A673 (cell line): ENCODE data around the gene ATP6V1G3. TPM values are rescaled to one million over a fixed set of nuclear protein-coding genes. Genes with fewer than 3 reads are reported as not detected.

Experiments used
- BruUV-seq: library from RNA; stranded (reverse); fragments of 400-500 nt; replicated peaks from 2 replicates; lab custom pipeline; 2021; lab: Mats Ljungman, UMichigan
- CTCF ChIA-PET: fragments of 300-600 bp; sonication (Branson Sonifier 250); formaldehyde crosslinking; loops from one replicate; lab custom pipeline; 2022; ENCODE audit warnings: antibody characterized with exemption; lab: Charles Lee
- POLR2A ChIA-PET: fragments of 300-600 bp; sonication (Branson Sonifier 250); formaldehyde crosslinking; loops from one replicate; lab custom pipeline; 2022; ENCODE audit warnings: antibody characterized with exemption; ENCODE audit not compliant: low non-redundant PET; lab: Charles Lee
- DNase-seq: peaks from one replicate; pipeline ENCODE4 v3.0.0-alpha.2; 2015; ENCODE audit warnings: low spot score
- H3K27ac ChIP-seq: fragments of 200-600 bp; sonication (generic); 2 replicates; pipeline ENCODE4 v1.5.1; 2016; ENCODE audit warnings: mixed run types, low read depth, mild to moderate bottlenecking, mixed read lengths, antibody characterized with exemption, low read length; ENCODE audit not compliant: poor library complexity, severe bottlenecking
- H3K27me3 ChIP-seq: fragments of 200-600 bp; sonication (generic); replicated peaks from 2 replicates; pipeline ENCODE4 v1.6.1; 2017; ENCODE audit warnings: mixed run types, low read depth, mild to moderate bottlenecking, mixed read lengths, antibody characterized with exemption, low read length; ENCODE audit not compliant: insufficient read depth, poor library complexity
- H3K36me3 ChIP-seq: fragments of 200-600 bp; sonication (generic); 2 replicates; pipeline ENCODE4 v1.6.1; 2016; ENCODE audit warnings: mixed run types, mild to moderate bottlenecking, mixed read lengths, antibody characterized with exemption, low read length; ENCODE audit not compliant: insufficient read depth, poor library complexity, severe bottlenecking
- H3K4me1 ChIP-seq: fragments of 200-600 bp; sonication (generic); 2 replicates; pipeline ENCODE4 v1.6.1; 2017; ENCODE audit warnings: mixed run types, mild to moderate bottlenecking, mixed read lengths, antibody characterized with exemption, low read length; ENCODE audit not compliant: insufficient read depth, poor library complexity, severe bottlenecking
- H3K4me3 ChIP-seq: fragments of 200-600 bp; sonication (generic); 2 replicates; pipeline ENCODE4 v1.5.1; 2016; ENCODE audit warnings: low read depth, mixed run types, mild to moderate bottlenecking, mixed read lengths, low read length; ENCODE audit not compliant: poor library complexity, severe bottlenecking
- H3K9me3 ChIP-seq: fragments of 200-600 bp; sonication (generic); 2 replicates; pipeline ENCODE4 v1.6.1; 2016; ENCODE audit warnings: mixed run types, low read depth, mild to moderate bottlenecking, mixed read lengths, antibody characterized with exemption, low read length; ENCODE audit not compliant: poor library complexity, severe bottlenecking
- CTCF ChIP-seq: fragments of 300-800, 200-600 bp; sonication (generic); conservative IDR thresholded peaks from 2 replicates; pipeline ENCODE4 v1.5.1; 2017; ENCODE audit warnings: low read depth, mild to moderate bottlenecking, antibody characterized with exemption, low read length, moderate library complexity, mixed read lengths
- EZH2 ChIP-seq: fragments of 200-600 bp; sonication (generic); IDR thresholded peaks from 2 replicates; pipeline ENCODE4 v1.6.1; 2017; ENCODE audit warnings: borderline replicate concordance, low read depth, mild to moderate bottlenecking, mixed read lengths, antibody characterized with exemption, low read length; ENCODE audit not compliant: poor library complexity, severe bottlenecking
- intact Hi-C: fragments of 100-400 bp; cut with micrococcal nuclease; formaldehyde crosslinking; loops from one replicate; pipeline ENCODE4 v1.10.0; 2022; ENCODE audit not compliant: unreplicated experiment
- total RNA-seq: library from RNA; stranded (reverse); gene quantifications from 2 replicates; pipeline ENCODE4 v1.2.3, GENCODE V29; 2021

The ATP6V1G3 gene
- total RNA-seq, 1 experiment from 2014 or later: 0.71 TPM

GRCh38 chr1:198495631-198496030 is 44.8 kb downstream of the ATP6V1G3 start:
- no peaks in the 10 kb centered on the region for H3K9me3 ChIP-seq
- H3K4me1 ChIP-seq: peaks cover 6% of the 10 kb centered on the region
- no peaks in the 10 kb centered on the region for H3K27me3 ChIP-seq
- no peak overlapping the region for H3K27ac ChIP-seq
- no peak for TF ChIP-seq CTCF
- TF ChIP-seq EZH2: no peak
- ChIA-PET CTCF (no interaction called here), POLR2A (no interaction called here)
- intact Hi-C loops: no loop called here
- BruUV-seq: no TSS peak
- no peaks in the 10 kb centered on the region for H3K36me3 ChIP-seq
- DNase-seq: no peak
- no peak overlapping the region for H3K4me3 ChIP-seq

GRCh38 chr1:198494658-198495103 is 45.8 kb downstream of the ATP6V1G3 start:
- DNase-seq: no peak
- no TSS peak for BruUV-seq
- CTCF ChIA-PET: no interaction called here
- H3K36me3 ChIP-seq: no peaks in the 10 kb centered on the region
- intact Hi-C loops: no loop called here
- H3K27ac ChIP-seq: no peak overlapping the region
- POLR2A ChIA-PET: no interaction called here
- no peaks in the 10 kb centered on the region for H3K9me3 ChIP-seq
- no peak overlapping the region for H3K4me3 ChIP-seq
- peaks cover 6% of the 10 kb centered on the region for H3K4me1 ChIP-seq
- TF ChIP-seq CTCF: no peak
- TF ChIP-seq EZH2: no peak
- H3K27me3 ChIP-seq: no peaks in the 10 kb centered on the region

- ChIA-PET CTCF (no interaction called here), POLR2A (no interaction called here)
- Histone ChIP-seq H3K9me3 (no peaks in the 10 kb centered on the region), H3K4me1 (peaks cover 6% of the 10 kb centered on the region), H3K36me3 (no peaks in the 10 kb centered on the region), H3K27me3 (no peaks in the 10 kb centered on the region), H3K4me3 (no peak overlapping the region), H3K27ac (no peak overlapping the region)
- no peak for DNase-seq
- BruUV-seq: no TSS peak
- intact Hi-C loops: no loop called here
- TF ChIP-seq EZH2: no peak
- no peak for TF ChIP-seq CTCF
Observed at GRCh38 chr1:198494139-198494538, 46.3 kb downstream of the ATP6V1G3 start.
